ENCODE results near the gene B4GALNT1.
A peak's percentile ranks its signal among the peaks of the same experiment; 100 is the strongest.
"Not testable (repeated sequence)": the region's sequence is repeated elsewhere in the genome, so short reads cannot be mapped to it uniquely, and the experiment has no call there.

B4GALNT1 gene

DNA sequence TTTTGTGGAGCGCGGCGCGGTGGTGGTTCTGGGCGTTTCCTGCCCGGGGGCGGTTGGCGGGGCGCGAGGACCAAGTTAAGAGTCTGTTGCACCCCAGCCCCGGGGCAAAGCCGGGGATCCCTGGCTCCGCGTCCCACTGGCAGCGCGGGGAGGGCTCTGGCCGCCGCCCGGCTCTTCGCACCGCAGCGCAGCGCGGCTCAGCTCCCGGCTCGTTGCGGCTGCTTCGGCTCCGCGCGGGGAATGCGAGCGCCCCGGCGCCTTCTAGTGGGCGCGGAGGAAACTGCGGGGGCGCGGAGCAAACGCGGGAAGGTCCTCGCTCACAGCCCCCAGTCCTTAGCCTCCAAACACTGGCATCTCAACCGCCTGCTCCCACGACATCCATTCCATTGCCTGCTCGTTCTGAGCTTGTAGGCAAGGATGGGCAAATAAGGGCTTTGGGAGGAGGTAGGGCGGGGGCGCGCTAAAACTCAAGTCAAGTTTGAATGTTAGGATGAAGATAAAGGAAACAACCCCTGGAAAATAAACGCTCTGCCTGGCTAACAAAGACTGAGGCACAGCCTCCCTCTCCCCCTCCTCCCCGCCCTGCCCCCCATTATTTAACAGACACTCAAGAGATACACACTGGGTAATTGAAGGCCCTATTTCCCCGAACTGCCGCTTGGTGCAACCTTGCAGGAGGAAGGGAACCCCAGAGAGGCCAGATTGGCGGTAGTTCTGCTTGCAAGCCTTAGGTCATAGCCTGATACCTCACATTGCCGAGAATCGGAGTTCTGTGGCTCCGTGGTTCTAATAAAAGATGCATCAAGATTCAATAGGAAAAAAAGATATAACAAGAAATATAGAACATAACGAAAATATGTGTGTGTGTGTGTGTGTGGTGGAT lies at the start of gene B4GALNT1:
TSS of gene B4GALNT1 (minus strand) at position 244 of the 883 bp plus-strand sequence. CDS start 1,069 bp downstream, outside the sequence.
- Mint-ChIP-seq H3K27ac (peak within 1 kb of the TSS; percentile 21), H3K4me1 (peaks cover 24% of the 10 kb centered on the region), H3K36me3 (no peaks in the 10 kb centered on the region), H3K4me3 (peak within 1 kb of the TSS; percentile 66), H3K27me3 (peaks cover 57% of the 10 kb centered on the region), H3K9me3 (no peaks in the 10 kb centered on the region)
- peak; percentile 80 for ATAC-seq

DNA sequence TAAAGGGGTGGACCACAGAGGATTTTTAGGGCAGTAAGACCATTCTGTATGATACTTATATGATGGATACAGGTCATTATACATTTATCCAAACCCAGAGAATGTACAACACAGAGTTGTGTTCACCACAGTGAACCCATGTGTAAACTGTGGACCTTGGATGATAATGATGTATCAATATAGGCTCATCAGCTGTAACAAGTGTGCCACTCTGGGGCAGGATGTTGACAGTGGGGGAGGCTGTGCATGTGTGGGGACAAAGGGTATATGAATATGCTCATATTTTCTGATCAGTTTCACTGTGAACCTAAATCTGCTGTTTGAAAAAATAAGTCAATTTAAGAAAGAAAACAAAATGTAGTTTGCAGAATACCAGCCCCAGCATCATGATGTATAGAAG lies 46.7 kb upstream of the B4GALNT1 start:
- H3K4me1 Mint-ChIP-seq: no peaks in the 10 kb centered on the region
- no peak for ATAC-seq
- H3K4me3 Mint-ChIP-seq: no peak overlapping the region
- H3K27ac Mint-ChIP-seq: no peak overlapping the region
- no peaks in the 10 kb centered on the region for H3K27me3 Mint-ChIP-seq
- H3K36me3 Mint-ChIP-seq: no peaks in the 10 kb centered on the region
- H3K9me3 Mint-ChIP-seq: peaks cover 5% of the 10 kb centered on the region

DNA sequence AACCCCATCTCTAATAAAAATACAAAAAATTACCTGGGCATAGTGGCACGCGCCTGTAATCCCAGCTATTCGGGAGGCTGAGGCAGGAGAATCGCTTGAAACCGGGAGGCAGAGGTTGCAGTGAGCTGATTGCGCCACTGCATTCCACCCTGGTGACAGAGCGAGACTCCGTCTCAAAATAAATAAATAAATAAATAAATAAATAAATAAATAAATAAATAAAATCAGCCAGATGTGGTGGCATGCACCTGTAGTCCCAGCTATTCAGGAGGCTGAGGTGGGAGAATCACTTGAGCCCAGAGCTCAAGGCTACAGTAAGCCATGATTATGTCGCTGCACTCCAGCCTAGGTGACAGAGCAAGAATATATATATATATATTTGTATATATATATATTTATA lies 44.9 kb upstream of the B4GALNT1 start:
- not testable (repeated sequence) for H3K4me1 Mint-ChIP-seq, H3K27ac Mint-ChIP-seq, H3K9me3 Mint-ChIP-seq, H3K27me3 Mint-ChIP-seq, ATAC-seq, H3K36me3 Mint-ChIP-seq, H3K4me3 Mint-ChIP-seq

DNA sequence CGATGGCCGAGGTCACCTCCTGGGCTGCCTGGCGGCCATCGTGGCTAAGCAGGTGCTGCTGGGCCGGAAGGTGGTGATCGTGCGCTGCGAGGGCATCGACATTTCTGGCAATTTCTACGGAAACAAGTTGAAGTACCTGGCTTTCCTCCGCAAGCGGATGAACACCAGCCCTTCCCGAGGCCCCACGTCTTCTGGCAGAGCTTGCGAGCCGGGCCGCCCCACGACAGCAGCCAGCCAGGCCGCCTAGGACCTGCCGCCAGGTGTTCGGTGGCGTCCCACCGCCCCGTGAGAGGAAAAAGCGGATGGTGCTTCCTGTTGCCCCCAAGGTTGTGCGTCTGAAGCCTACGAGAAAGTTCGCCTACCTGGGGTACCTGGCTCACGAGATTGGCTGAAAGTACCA lies 41.7 kb upstream of the B4GALNT1 start:
- Mint-ChIP-seq H3K27me3 (no peaks in the 10 kb centered on the region), H3K4me1 (no peaks in the 10 kb centered on the region), H3K4me3 (no peak overlapping the region), H3K9me3 (no peaks in the 10 kb centered on the region), H3K27ac (no peak overlapping the region), H3K36me3 (no peaks in the 10 kb centered on the region)
- no peak for ATAC-seq

DNA sequence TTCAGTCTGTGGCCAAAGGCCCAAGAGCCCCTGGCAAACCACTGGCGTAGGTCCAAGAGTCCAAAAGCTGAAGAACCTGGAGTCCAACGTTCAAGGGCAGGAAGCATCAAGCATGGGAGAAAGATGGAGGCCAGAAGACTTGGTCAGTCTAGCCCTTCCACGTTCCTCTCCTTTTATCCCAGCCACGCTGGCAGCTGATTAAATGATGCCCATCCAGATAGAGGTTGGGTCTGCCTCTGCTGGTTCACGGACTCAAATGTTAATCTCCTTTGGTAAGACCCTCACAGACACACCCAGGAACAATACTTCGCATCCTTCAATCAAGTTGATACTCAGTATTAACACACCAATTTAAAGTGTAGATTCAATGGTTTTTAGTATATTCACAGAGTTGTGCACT lies 39.8 kb upstream of the B4GALNT1 start:
- no peaks in the 10 kb centered on the region for H3K9me3 Mint-ChIP-seq
- no peak overlapping the region for H3K4me3 Mint-ChIP-seq
- H3K27ac Mint-ChIP-seq: no peak overlapping the region
- no peaks in the 10 kb centered on the region for H3K36me3 Mint-ChIP-seq
- no peaks in the 10 kb centered on the region for H3K27me3 Mint-ChIP-seq
- no peak for ATAC-seq
- no peaks in the 10 kb centered on the region for H3K4me1 Mint-ChIP-seq

DNA sequence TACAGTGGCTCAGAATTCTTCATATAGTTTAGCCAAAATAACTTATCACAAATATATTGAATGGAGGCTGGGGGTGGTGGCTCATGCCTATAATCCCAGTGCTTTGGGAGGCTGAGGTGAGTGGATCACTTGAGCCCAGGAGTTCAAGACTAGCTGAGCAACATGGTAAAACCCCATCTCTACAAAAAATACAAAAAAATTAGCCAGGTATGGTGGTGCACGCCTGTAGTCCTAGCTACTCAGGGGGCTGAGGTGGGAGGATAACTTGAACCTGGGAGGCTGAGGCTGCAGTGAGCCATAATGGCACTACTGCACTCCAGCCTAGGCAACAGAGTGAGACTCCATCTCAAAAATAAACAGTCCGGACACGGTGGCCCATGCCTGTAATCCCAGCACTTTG lies 38.8 kb upstream of the B4GALNT1 start:
- H3K9me3 Mint-ChIP-seq, H3K27ac Mint-ChIP-seq, H3K4me3 Mint-ChIP-seq, ATAC-seq, H3K36me3 Mint-ChIP-seq, H3K4me1 Mint-ChIP-seq, H3K27me3 Mint-ChIP-seq: not testable (repeated sequence)

DNA sequence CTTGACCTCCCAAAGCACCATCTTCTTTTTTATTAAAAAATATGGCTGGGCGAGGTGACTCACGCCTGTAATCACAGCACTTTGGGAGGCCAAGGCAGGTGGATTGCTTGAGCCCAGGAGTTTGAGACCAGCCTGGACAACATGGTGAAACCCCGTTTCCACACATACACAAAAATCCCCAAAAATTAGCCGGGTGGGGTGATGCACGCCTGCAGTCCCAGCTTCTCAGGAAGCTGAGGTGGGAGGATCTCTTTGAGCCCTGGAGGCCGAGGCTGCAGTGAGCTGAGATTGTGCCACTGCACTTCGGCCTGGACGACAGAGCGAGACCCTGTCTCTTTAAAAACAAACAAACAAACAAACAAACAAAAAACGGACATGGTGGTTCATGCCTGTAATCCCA lies 36.7 kb upstream of the B4GALNT1 start:
- H3K27me3 Mint-ChIP-seq, H3K27ac Mint-ChIP-seq, H3K4me1 Mint-ChIP-seq, H3K9me3 Mint-ChIP-seq, ATAC-seq, H3K36me3 Mint-ChIP-seq, H3K4me3 Mint-ChIP-seq: not testable (repeated sequence)

DNA sequence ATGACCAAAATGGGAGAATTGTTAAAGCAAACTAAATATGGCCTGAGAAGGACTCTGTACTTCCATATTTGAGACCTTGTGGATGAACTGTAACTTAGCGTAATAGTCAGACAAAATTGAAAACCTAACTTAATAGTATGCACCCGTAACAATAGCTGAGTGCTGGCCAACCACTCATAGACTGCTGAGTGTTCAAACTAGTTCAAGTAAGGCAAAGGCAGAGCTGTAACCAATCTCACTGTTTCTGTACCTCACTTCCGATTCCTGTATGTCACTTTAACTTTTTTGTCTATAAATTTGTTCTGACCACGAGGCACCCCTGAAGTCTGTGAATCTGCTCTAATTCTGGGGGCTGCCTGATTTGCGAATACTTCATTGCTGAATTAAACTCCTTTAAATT lies 33.9 kb upstream of the B4GALNT1 start:
- H3K27ac Mint-ChIP-seq: no peak overlapping the region
- no peaks in the 10 kb centered on the region for H3K36me3 Mint-ChIP-seq
- H3K4me3 Mint-ChIP-seq: no peak overlapping the region
- no peaks in the 10 kb centered on the region for H3K27me3 Mint-ChIP-seq
- no peak for ATAC-seq
- no peaks in the 10 kb centered on the region for H3K9me3 Mint-ChIP-seq
- H3K4me1 Mint-ChIP-seq: no peaks in the 10 kb centered on the region

DNA sequence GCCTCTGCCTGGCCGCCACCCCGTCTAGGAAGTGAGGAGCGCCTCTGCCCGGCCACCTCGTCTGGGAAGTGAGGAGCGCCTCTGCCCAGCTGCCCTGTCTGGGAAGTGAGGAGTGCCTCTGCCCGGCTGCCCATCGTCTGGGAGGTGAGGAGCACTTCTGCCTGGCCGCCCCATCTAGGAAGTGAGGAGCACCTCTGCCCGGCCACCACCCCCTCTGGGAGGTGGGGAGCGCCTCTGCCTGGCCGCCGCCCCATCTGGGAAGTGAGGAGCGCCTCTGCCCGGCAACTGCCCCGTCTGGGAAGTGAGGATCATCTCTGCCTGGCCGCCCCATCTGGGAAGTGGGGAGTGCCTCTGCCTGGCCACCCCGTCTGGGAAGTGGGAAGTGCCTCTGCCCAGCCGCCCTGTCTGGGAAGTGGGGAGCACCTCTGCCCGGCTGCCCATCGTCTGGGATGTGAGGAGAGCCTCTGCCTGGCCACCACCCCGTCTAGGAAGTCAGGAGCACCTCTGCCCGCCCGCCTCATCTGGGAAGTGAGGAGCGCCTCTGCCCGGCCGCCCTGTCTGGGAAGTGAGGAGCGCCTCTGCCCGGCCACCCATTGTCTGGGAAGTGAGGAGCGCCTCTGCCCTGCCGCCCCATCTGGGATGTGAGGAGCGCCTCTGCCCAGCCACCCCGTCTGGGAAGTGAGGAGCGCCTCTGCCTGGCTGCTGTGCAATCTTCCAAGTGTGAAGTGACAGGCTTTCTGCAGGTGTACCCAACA lies 32.2 kb upstream of the B4GALNT1 start:
- H3K36me3 Mint-ChIP-seq, H3K27me3 Mint-ChIP-seq, H3K27ac Mint-ChIP-seq, H3K9me3 Mint-ChIP-seq, H3K4me3 Mint-ChIP-seq, ATAC-seq, H3K4me1 Mint-ChIP-seq: not testable (repeated sequence)

DNA sequence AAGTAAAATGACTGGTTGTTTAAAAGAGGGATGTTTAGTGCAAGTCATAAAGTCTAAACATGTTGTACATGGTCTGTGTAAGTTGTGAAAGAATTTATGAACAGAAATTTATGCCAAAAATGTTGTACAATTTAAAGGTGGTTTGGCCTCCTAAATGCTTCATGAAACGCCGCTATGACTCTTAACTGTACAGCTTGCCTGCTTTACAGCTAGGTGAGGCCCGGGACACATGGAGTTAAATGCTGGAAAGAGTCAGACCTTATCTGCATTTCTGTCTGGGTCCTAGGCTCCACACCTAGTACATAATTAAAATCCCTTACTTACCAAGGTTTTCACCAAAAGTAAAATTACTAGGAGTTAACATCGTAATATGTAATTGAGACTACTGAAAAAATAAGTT lies 28.4 kb upstream of the B4GALNT1 start:
- Mint-ChIP-seq H3K9me3 (no peaks in the 10 kb centered on the region), H3K36me3 (no peaks in the 10 kb centered on the region), H3K27ac (no peak overlapping the region), H3K27me3 (peaks cover 12% of the 10 kb centered on the region), H3K4me3 (no peak overlapping the region), H3K4me1 (no peaks in the 10 kb centered on the region)
- ATAC-seq: no peak

DNA sequence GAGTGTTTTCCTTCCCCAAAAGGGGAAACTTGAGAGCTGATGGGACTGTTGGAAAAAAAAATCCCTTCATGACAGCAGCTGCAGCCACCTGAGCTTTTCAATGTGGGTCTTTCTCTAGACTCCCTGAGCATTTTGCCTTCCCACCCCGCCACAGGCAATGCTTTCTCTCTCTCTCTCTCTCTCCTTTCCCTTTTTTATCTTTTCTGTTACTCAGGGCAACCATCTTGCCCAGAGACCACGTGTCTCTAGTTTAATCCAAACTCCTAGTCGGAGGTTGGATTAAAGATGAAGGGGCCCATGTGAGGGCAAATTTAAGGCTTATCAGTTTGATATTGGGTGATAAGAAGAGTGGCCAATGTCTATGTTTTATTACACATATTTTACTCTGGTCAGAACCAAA lies 25.9 kb upstream of the B4GALNT1 start:
- Mint-ChIP-seq H3K27ac (no peak overlapping the region), H3K9me3 (no peaks in the 10 kb centered on the region), H3K4me3 (no peak overlapping the region), H3K4me1 (no peaks in the 10 kb centered on the region), H3K36me3 (no peaks in the 10 kb centered on the region), H3K27me3 (peaks cover 12% of the 10 kb centered on the region)
- no peak for ATAC-seq

DNA sequence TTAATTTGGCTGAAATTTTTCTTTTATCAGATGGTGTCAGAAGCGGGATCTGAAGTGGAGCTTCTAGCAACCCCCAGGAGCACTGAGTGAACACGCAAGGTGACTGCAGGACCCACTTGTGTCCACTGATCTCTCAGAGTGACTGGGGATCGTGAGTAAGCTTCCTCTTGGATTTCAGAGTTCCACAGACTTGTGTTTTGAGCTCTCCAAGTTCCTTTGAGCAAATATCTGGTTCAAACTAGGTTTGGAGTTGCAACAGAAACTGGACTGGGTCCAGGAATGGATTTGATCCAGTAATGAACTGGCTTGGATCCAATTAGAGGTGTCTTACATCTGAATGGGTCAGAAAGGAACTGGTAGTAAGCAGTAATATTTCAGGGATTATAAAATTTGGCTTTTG lies 24.7 kb upstream of the B4GALNT1 start:
- no peak overlapping the region for H3K27ac Mint-ChIP-seq
- H3K9me3 Mint-ChIP-seq: no peaks in the 10 kb centered on the region
- no peaks in the 10 kb centered on the region for H3K4me1 Mint-ChIP-seq
- no peak overlapping the region for H3K4me3 Mint-ChIP-seq
- peaks cover 12% of the 10 kb centered on the region for H3K27me3 Mint-ChIP-seq
- ATAC-seq: no peak
- H3K36me3 Mint-ChIP-seq: no peaks in the 10 kb centered on the region

DNA sequence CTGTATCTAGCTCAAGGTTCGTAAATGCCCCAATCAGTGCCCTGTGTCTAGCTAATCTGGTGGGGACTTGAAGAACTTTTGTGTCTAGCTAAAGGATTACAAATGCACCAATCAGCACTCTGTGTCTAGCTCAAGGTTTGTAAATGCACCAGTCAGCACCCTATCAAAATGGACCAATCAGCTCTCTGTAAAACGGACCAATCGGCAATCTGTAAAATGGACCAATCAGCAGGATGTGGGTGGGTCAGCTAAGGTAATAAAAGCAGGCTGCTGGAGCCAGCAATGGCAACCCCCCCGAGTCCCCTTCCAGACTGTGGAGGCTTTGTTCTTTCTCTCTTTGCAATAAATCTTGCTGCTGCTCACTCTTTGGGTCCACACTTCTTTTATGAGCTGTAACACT lies 23.4 kb upstream of the B4GALNT1 start:
- ATAC-seq, H3K27ac Mint-ChIP-seq, H3K36me3 Mint-ChIP-seq, H3K4me3 Mint-ChIP-seq, H3K4me1 Mint-ChIP-seq, H3K9me3 Mint-ChIP-seq: not testable (repeated sequence)
- H3K27me3 Mint-ChIP-seq: peaks cover 12% of the 10 kb centered on the region

DNA sequence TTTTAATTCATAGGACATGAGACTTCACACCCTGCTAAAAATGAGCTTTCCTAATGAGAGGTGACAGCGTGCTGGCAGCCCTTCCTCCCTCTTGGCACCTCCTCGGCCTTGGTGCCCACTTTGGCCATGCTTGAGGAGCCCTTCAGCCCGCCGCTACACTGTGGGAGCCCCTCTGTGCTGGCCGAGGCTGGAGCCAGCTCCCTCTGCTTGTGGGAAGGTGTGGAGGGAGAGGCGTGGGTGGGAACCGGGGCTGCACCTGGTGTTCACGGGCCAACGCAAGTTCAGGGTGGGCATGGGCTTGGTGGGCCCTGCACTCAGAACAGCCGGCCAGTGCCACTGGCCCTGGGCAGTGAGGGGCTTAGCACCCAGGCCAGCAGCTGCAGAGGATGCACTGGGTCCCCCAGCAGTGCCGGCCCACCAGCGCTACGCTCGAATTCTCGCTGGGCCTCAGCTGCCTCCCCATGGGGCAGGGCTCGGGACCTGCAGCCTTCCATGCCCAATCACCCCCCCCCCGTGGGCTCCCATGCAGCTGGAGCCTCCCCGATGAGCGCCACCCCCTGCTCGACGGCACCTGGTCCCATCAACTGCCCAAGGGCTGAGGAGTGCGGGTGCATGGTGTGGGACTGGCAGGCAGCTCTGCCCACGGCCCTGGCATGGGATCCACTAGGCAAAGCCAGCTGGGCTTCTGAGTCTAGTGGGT lies 22.7 kb upstream of the B4GALNT1 start:
- no peak overlapping the region for H3K27ac Mint-ChIP-seq
- H3K4me3 Mint-ChIP-seq: no peak overlapping the region
- H3K9me3 Mint-ChIP-seq: no peaks in the 10 kb centered on the region
- no peaks in the 10 kb centered on the region for H3K36me3 Mint-ChIP-seq
- no peak for ATAC-seq
- H3K4me1 Mint-ChIP-seq: no peaks in the 10 kb centered on the region
- peaks cover 12% of the 10 kb centered on the region for H3K27me3 Mint-ChIP-seq

DNA sequence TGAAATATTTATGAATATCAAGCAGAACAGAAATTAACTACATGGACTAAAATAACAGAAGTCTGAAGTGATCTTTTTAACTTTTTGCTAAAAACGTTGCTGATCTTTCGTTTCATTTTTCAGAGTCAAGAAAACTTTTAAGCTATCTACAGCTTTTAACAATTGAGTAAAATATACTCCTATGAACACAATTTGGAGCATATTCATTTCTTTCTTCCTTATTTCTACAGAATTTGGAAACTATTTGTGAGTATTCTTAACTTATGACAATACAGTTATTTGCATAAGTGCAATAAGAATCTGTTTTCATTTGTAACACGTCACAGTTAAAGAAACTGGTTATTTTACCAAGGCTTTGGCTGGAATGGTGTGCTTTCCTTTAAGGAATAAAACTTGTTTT lies 21.0 kb upstream of the B4GALNT1 start:
- H3K27me3 Mint-ChIP-seq: peaks cover 5% of the 10 kb centered on the region
- H3K27ac Mint-ChIP-seq: no peak overlapping the region
- H3K4me3 Mint-ChIP-seq: no peak overlapping the region
- H3K36me3 Mint-ChIP-seq: no peaks in the 10 kb centered on the region
- H3K4me1 Mint-ChIP-seq: no peaks in the 10 kb centered on the region
- no peak for ATAC-seq
- no peaks in the 10 kb centered on the region for H3K9me3 Mint-ChIP-seq
